ENCODE results near the gene KLHL8.

The KLHL8 gene

DNA sequence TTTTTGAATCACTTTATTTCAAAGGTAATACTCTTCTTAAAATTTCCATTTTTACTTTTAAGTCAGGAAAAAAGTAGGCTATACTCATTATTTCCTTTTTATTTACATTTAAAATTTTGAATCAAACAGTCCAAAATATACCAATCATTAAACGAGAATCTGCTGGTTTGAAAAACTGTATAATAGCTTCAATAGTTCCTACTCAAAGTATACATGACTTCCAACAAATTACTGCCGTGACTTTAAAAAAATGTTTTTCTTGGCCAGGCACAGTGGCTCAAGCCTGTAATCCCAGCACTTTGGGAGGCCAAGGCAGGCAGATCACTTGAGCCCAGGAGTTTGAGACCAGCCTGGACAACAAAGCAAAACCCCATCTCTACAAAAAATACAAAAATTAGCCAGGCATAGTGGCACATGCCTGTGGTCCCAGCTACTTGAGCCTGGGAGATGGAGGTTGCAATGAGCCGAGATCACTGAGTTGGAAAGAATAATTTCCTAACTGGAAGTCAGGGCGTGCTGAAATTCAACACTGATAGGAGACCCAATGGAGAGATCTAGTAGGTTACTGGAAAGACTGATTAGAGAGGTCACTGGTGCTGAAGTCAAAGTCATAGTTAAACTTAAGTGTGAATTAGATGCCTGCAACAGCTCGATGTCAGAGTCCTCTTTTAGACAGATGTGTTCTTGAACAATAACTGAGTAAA is 9.0 kb downstream of the KLHL8 start:
- H3K4me1 ChIP-seq (ENCODE audit: control insufficient read depth in 2 of 2, insufficient read depth in 2 of 2, low read length in 2 of 2) = no peaks in the 10 kb centered on the region
- no peaks in the 10 kb centered on the region for H3K9me3 ChIP-seq (ENCODE audit: control insufficient read depth in 2 of 2, low read length in 2 of 2)
- no peak overlapping the region for H3K9ac ChIP-seq (ENCODE audit: low read depth in 1 of 2, low read length in 2 of 2)
- no peaks in the 10 kb centered on the region for H3K36me3 ChIP-seq (ENCODE audit: control insufficient read depth in 2 of 2, insufficient read depth in 2 of 2, low read length in 2 of 2)
- H3K4me3 ChIP-seq (ENCODE audit: low read length in 2 of 2) = no peak overlapping the region
- H3K27me3 ChIP-seq (ENCODE audit: control insufficient read depth in 2 of 2, insufficient read depth in 2 of 2, low read length in 2 of 2) = no peaks in the 10 kb centered on the region
- no peak overlapping the region for H3K27ac ChIP-seq (ENCODE audit: low read depth in 2 of 2, low read length in 2 of 2)

DNA sequence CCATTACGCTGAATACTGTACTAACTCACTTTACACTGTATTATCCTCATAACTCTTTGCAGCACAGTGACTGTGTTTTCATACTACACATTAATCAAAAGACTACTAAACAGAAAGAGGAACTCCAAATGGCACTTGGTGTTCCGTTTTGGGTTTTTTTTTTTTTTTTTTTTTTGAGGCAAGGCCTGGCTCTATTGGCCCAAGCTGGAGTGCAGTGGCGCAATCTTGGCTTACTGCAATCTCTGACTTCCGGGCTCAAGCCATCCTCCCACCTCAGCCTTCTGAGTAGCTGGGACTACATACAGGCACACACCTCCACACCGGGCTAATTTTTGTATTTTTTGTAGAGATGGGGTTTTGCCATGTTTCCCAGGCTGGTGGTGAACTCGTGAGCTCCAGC is 10.7 kb downstream of the KLHL8 start:
- no peak overlapping the region for H3K9ac ChIP-seq (ENCODE audit: low read depth in 1 of 2, low read length in 2 of 2)
- no peak overlapping the region for H3K4me3 ChIP-seq (ENCODE audit: low read length in 2 of 2)
- H3K9me3 ChIP-seq (ENCODE audit: control insufficient read depth in 2 of 2, low read length in 2 of 2) = no peaks in the 10 kb centered on the region
- no peak overlapping the region for H3K27ac ChIP-seq (ENCODE audit: low read depth in 2 of 2, low read length in 2 of 2)
- no peaks in the 10 kb centered on the region for H3K27me3 ChIP-seq (ENCODE audit: control insufficient read depth in 2 of 2, insufficient read depth in 2 of 2, low read length in 2 of 2)
- H3K4me1 ChIP-seq (ENCODE audit: control insufficient read depth in 2 of 2, insufficient read depth in 2 of 2, low read length in 2 of 2) = no peaks in the 10 kb centered on the region
- H3K36me3 ChIP-seq (ENCODE audit: control insufficient read depth in 2 of 2, insufficient read depth in 2 of 2, low read length in 2 of 2) = no peaks in the 10 kb centered on the region

DNA sequence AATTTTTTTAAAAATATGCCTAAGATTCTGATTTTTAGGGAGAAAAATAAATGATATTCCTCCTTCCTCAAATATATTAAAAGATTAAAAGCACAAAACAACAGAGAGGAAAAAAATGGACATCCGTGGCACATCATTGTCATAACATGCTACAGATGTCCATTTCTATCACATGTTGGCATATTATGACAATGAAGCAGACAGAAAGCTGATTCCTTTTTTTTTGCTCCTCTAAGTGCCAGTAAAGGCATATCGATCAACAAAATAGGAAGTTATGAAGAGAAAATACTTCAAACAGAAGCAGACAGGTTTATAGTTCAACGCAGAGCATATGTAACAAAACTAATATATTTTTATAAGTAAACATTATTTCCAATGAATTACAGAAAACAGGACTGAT is 11.2 kb downstream of the KLHL8 start:
- no peak overlapping the region for H3K4me3 ChIP-seq (ENCODE audit: low read length in 2 of 2)
- H3K9me3 ChIP-seq (ENCODE audit: control insufficient read depth in 2 of 2, low read length in 2 of 2) = no peaks in the 10 kb centered on the region
- no peaks in the 10 kb centered on the region for H3K4me1 ChIP-seq (ENCODE audit: control insufficient read depth in 2 of 2, insufficient read depth in 2 of 2, low read length in 2 of 2)
- peak overlapping the region in 1 of 2 donors; percentile 6 for H3K27ac ChIP-seq (ENCODE audit: low read depth in 2 of 2, low read length in 2 of 2)
- no peaks in the 10 kb centered on the region for H3K36me3 ChIP-seq (ENCODE audit: control insufficient read depth in 2 of 2, insufficient read depth in 2 of 2, low read length in 2 of 2)
- no peak overlapping the region for H3K9ac ChIP-seq (ENCODE audit: low read depth in 1 of 2, low read length in 2 of 2)
- H3K27me3 ChIP-seq (ENCODE audit: control insufficient read depth in 2 of 2, insufficient read depth in 2 of 2, low read length in 2 of 2) = no peaks in the 10 kb centered on the region

DNA sequence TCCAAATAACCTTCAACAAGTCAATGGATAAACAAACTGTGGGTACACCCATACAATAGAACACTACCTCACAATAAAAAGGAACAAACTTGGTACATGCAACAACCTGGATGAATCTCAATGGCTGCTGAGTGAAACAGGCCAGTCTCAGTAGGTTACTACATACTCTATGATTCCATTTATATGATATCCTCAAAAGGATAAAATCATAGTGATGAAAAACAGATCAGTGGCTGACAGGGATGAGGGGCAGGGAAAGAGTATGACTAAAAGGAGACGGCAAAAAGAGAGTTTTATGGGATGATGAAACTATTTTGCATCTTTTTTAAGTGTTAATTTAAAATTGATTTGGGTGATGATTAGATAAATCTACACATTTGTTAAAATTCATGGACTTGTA is 15.9 kb downstream of the KLHL8 start:
- Histone ChIP-seq H3K4me3 (ENCODE audit: low read length in 2 of 2) (no peak overlapping the region), H3K9ac (ENCODE audit: low read depth in 1 of 2, low read length in 2 of 2) (no peak overlapping the region), H3K27ac (ENCODE audit: low read depth in 2 of 2, low read length in 2 of 2) (no peak overlapping the region), H3K36me3 (ENCODE audit: control insufficient read depth in 2 of 2, insufficient read depth in 2 of 2, low read length in 2 of 2) (no peaks in the 10 kb centered on the region), H3K9me3 (ENCODE audit: control insufficient read depth in 2 of 2, low read length in 2 of 2) (no peaks in the 10 kb centered on the region), H3K4me1 (ENCODE audit: control insufficient read depth in 2 of 2, insufficient read depth in 2 of 2, low read length in 2 of 2) (no peaks in the 10 kb centered on the region), H3K27me3 (ENCODE audit: control insufficient read depth in 2 of 2, insufficient read depth in 2 of 2, low read length in 2 of 2) (no peaks in the 10 kb centered on the region)

DNA sequence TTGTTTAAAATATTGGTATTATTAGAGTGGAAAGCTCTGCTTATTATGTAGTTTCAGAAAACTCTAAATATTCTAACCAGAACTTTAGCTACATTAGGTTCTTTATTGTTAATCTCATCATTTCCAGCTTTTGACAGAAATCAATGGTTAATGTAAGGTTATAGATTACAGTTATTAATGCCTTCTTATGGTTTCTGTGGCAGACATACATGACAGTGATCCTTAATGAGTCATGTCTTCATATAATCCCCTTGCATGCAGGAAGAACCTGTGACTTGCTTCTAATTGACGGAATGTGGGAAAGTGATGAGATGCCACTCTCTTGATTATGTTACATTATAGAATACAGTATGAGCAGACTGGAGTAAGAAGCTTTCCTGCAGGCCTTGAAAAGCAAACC is 23.5 kb downstream of the KLHL8 start:
- H3K27ac ChIP-seq (ENCODE audit: low read depth in 2 of 2, low read length in 2 of 2) = no peak overlapping the region
- H3K27me3 ChIP-seq (ENCODE audit: control insufficient read depth in 2 of 2, insufficient read depth in 2 of 2, low read length in 2 of 2) = no peaks in the 10 kb centered on the region
- H3K4me3 ChIP-seq (ENCODE audit: low read length in 2 of 2) = no peak overlapping the region
- H3K36me3 ChIP-seq (ENCODE audit: control insufficient read depth in 2 of 2, insufficient read depth in 2 of 2, low read length in 2 of 2) = no peaks in the 10 kb centered on the region
- H3K9ac ChIP-seq (ENCODE audit: low read depth in 1 of 2, low read length in 2 of 2) = no peak overlapping the region
- H3K9me3 ChIP-seq (ENCODE audit: control insufficient read depth in 2 of 2, low read length in 2 of 2) = no peaks in the 10 kb centered on the region
- no peaks in the 10 kb centered on the region for H3K4me1 ChIP-seq (ENCODE audit: control insufficient read depth in 2 of 2, insufficient read depth in 2 of 2, low read length in 2 of 2)

DNA sequence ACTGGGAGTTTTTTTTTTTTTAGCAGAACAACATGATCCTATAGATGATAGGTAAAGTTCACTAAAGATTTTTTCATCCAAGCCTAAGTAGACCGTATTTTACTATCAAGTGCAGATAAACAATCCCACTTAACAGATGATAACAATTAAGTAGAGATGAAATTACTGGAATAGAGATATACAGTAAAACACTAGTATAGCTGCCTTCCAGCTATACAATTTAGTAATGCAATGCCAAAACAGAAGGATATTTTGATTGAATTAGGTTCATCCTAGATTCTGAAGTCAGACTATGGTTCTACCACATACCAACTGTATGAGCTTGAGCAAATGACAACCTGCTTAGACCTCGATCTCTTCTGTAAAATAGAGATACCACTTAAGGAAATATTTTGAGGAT is 24.3 kb downstream of the KLHL8 start:
- H3K4me1 ChIP-seq (ENCODE audit: control insufficient read depth in 2 of 2, insufficient read depth in 2 of 2, low read length in 2 of 2) = no peaks in the 10 kb centered on the region
- H3K9me3 ChIP-seq (ENCODE audit: control insufficient read depth in 2 of 2, low read length in 2 of 2) = no peaks in the 10 kb centered on the region
- no peaks in the 10 kb centered on the region for H3K36me3 ChIP-seq (ENCODE audit: control insufficient read depth in 2 of 2, insufficient read depth in 2 of 2, low read length in 2 of 2)
- no peak overlapping the region for H3K9ac ChIP-seq (ENCODE audit: low read depth in 1 of 2, low read length in 2 of 2)
- H3K27ac ChIP-seq (ENCODE audit: low read depth in 2 of 2, low read length in 2 of 2) = no peak overlapping the region
- no peak overlapping the region for H3K4me3 ChIP-seq (ENCODE audit: low read length in 2 of 2)
- H3K27me3 ChIP-seq (ENCODE audit: control insufficient read depth in 2 of 2, insufficient read depth in 2 of 2, low read length in 2 of 2) = no peaks in the 10 kb centered on the region

DNA sequence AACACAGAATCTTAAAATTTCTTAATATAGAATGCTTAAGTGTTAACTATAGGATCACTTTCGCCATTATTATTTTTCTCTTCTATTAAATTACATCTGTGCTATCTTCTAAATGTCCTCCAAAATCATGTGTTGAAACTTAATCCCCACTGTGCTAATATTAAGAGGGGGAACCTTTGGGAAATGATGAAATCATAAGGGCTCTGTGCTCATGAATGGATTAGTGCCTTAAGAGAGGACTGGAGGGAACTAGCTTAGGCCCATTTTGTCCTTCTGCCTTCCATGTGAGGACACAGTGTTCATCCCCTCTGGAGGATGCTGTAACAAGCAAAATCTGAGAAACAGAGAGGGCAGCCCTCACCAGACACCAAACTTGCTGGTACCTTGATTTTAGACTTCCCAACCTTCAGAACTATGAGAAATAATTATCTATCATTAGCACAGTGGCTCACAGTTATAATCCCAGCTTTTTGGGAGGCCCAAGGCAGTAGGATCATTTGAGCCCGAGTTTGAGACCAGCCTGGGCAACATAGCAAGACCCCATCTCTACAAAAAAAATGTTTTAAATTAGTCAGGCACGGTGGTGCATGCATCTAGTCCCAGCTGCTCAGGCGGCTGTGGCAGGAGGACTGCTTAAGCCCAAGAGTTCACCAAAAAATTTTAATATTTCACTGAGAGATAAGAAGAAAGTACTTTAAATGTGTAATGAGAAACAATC is 26.3 kb downstream of the KLHL8 start:
- no peak overlapping the region for H3K27ac ChIP-seq (ENCODE audit: low read depth in 2 of 2, low read length in 2 of 2)
- no peak overlapping the region for H3K9ac ChIP-seq (ENCODE audit: low read depth in 1 of 2, low read length in 2 of 2)
- no peaks in the 10 kb centered on the region for H3K4me1 ChIP-seq (ENCODE audit: control insufficient read depth in 2 of 2, insufficient read depth in 2 of 2, low read length in 2 of 2)
- no peaks in the 10 kb centered on the region for H3K27me3 ChIP-seq (ENCODE audit: control insufficient read depth in 2 of 2, insufficient read depth in 2 of 2, low read length in 2 of 2)
- no peak overlapping the region for H3K4me3 ChIP-seq (ENCODE audit: low read length in 2 of 2)
- H3K9me3 ChIP-seq (ENCODE audit: control insufficient read depth in 2 of 2, low read length in 2 of 2) = no peaks in the 10 kb centered on the region
- H3K36me3 ChIP-seq (ENCODE audit: control insufficient read depth in 2 of 2, insufficient read depth in 2 of 2, low read length in 2 of 2) = no peaks in the 10 kb centered on the region

DNA sequence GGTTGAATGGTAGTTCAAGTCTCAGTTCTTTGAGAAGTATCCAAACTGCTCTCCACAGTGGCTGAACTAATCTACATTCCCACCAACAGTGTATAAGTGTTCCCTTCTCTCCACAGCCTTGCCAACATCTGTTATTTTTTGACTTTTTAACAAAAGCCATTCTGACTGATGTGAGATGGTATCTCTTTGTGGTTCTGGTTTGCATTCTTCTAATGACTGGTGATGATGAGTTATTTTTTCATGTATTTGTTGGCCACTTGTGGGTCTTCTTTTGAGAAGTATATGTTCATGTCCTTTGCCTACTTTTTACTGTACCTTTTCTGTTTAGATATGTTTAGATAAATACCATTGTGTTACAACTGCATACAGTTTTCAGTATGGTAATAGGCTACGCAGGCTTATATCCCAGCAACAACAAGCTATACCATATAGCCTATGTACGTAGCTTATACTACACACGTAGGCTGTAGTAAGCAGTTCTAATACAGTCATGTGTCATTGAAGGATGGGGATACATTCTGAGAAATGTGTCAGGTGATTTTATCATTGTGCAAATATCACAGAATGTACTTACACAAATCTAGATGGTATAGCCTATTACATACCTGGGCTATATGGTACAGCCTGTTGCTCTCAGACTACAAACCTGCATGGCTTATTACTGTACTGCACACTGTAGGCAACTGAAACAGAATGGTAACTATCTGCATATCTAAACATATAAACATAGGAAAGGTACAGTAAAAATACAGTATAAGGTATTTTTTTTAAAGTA is 28.1 kb downstream of the KLHL8 start:
- no peak overlapping the region for H3K9ac ChIP-seq (ENCODE audit: low read depth in 1 of 2, low read length in 2 of 2)
- H3K36me3 ChIP-seq (ENCODE audit: control insufficient read depth in 2 of 2, insufficient read depth in 2 of 2, low read length in 2 of 2) = no peaks in the 10 kb centered on the region
- no peak overlapping the region for H3K4me3 ChIP-seq (ENCODE audit: low read length in 2 of 2)
- H3K9me3 ChIP-seq (ENCODE audit: control insufficient read depth in 2 of 2, low read length in 2 of 2) = no peaks in the 10 kb centered on the region
- no peaks in the 10 kb centered on the region for H3K4me1 ChIP-seq (ENCODE audit: control insufficient read depth in 2 of 2, insufficient read depth in 2 of 2, low read length in 2 of 2)
- no peak overlapping the region for H3K27ac ChIP-seq (ENCODE audit: low read depth in 2 of 2, low read length in 2 of 2)
- H3K27me3 ChIP-seq (ENCODE audit: control insufficient read depth in 2 of 2, insufficient read depth in 2 of 2, low read length in 2 of 2) = no peaks in the 10 kb centered on the region

DNA sequence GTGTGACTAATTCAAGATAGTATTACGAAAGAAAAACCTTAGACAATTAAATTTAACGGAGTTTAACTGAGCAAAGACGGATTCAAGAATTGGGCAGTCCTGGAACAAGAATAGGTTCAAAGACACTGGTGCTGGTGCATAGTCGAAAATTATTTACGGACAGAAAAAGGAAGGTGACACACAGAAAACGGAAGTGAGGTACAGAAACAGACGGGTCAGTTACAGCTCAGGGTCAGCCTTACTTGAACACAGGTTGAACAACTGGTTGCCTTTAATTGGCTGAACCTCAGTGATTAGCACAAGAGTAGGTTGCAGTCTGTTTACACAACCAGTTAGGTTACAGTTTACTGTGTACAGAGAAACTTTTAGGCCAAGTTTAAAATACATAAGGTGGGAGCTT is 31.5 kb downstream of the KLHL8 start:
- Histone ChIP-seq H3K4me1 (ENCODE audit: control insufficient read depth in 2 of 2, insufficient read depth in 2 of 2, low read length in 2 of 2) (no peaks in the 10 kb centered on the region), H3K36me3 (ENCODE audit: control insufficient read depth in 2 of 2, insufficient read depth in 2 of 2, low read length in 2 of 2) (no peaks in the 10 kb centered on the region), H3K27me3 (ENCODE audit: control insufficient read depth in 2 of 2, insufficient read depth in 2 of 2, low read length in 2 of 2) (no peaks in the 10 kb centered on the region), H3K4me3 (ENCODE audit: low read length in 2 of 2) (no peak overlapping the region), H3K9me3 (ENCODE audit: control insufficient read depth in 2 of 2, low read length in 2 of 2) (no peaks in the 10 kb centered on the region), H3K27ac (ENCODE audit: low read depth in 2 of 2, low read length in 2 of 2) (no peak overlapping the region), H3K9ac (ENCODE audit: low read depth in 1 of 2, low read length in 2 of 2) (no peak overlapping the region)

DNA sequence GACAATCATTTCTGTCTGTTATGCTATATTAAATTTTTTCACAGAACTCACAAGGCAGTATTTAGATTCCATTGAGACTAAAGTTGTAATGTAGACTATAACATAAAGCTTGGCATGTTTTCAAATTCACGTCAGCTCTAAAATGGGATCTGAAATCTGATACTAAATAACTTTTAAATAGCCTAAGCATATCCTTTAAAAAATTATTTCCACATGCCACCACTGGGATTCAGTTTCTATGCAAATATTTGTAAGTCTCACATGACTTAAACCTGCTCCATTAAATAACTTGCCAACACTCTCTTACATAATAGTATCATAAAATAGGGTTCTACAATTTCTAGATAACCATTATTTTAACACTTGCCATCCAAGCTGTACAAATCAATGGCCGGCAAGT is 32.4 kb downstream of the KLHL8 start:
- Histone ChIP-seq H3K27me3 (ENCODE audit: control insufficient read depth in 2 of 2, insufficient read depth in 2 of 2, low read length in 2 of 2) (no peaks in the 10 kb centered on the region), H3K4me3 (ENCODE audit: low read length in 2 of 2) (no peak overlapping the region), H3K9me3 (ENCODE audit: control insufficient read depth in 2 of 2, low read length in 2 of 2) (no peaks in the 10 kb centered on the region), H3K36me3 (ENCODE audit: control insufficient read depth in 2 of 2, insufficient read depth in 2 of 2, low read length in 2 of 2) (no peaks in the 10 kb centered on the region), H3K27ac (ENCODE audit: low read depth in 2 of 2, low read length in 2 of 2) (no peak overlapping the region), H3K9ac (ENCODE audit: low read depth in 1 of 2, low read length in 2 of 2) (no peak overlapping the region), H3K4me1 (ENCODE audit: control insufficient read depth in 2 of 2, insufficient read depth in 2 of 2, low read length in 2 of 2) (no peaks in the 10 kb centered on the region)
